Measurements from ENCODE around the gene SNAP29. TPM values are rescaled to one million over a fixed set of nuclear protein-coding genes. Genes with fewer than 3 reads are reported as not detected.
"Not testable (repeated sequence)": the region's sequence is repeated elsewhere in the genome, so short reads cannot be mapped to it uniquely, and the experiment has no call there.

Gene SNAP29
- total RNA-seq, 6 donors from 2014 or later, result 10.2 to 28.3 (median 19.8) TPM

- peaks cover 3 to 10% (median 5%) of the 10 kb centered on the region in 4 donors for H3K4me1 ChIP-seq
- no peak for ATAC-seq (ENCODE audit: low FRiP score in 2 of 2)
- H3K27me3 ChIP-seq, result no peaks in the 10 kb centered on the region
- TF ChIP-seq EP300 (IDR thresholded peaks at IDR 0.05) (no peak), POLR2A (IDR thresholded peaks at IDR 0.05) (no peak), POLR2AphosphoS5 (IDR thresholded peaks at IDR 0.05) (no peak), CTCF (IDR thresholded peaks at IDR 0.05) (no peak)
- H3K27ac ChIP-seq, result no peak overlapping the region
- WGBS, 2 donors, result 78 to 79% methylated on average over 7 of the region's 7 CpGs
- no peak for DNase-seq
- H3K4me3 ChIP-seq, result no peak overlapping the region
- no peaks in the 10 kb centered on the region for H3K36me3 ChIP-seq
- no peaks in the 10 kb centered on the region for H3K9me3 ChIP-seq
Observed at GRCh38 chr22:20899827-20900423, 41.1 kb downstream of the SNAP29 start.

GRCh38 chr22:20901093-20902033, 42.6 kb downstream of the SNAP29 start:
- 94 to 95% methylated on average over 16 to 18 of the region's 18 CpGs for WGBS, 2 donors
- H3K4me1 ChIP-seq, result peaks cover 3 to 15% (median 10%) of the 10 kb centered on the region in 4 donors
- H3K27ac ChIP-seq; H3K9me3 ChIP-seq; H3K36me3 ChIP-seq; H3K4me3 ChIP-seq; DNase-seq; ATAC-seq (ENCODE audit: low FRiP score in 2 of 2); H3K27me3 ChIP-seq: not testable (repeated sequence)

- no peaks in the 10 kb centered on the region for H3K27me3 ChIP-seq
- ATAC-seq (ENCODE audit: low FRiP score in 2 of 2), result no peak
- H3K36me3 ChIP-seq, result no peaks in the 10 kb centered on the region
- no peak overlapping the region for H3K4me3 ChIP-seq
- DNase-seq, result no peak
- H3K4me1 ChIP-seq, result peaks cover 3 to 15% (median 10%) of the 10 kb centered on the region in 4 donors
- 97 to 100% methylated on average over 2 of the region's 2 CpGs for WGBS, 2 donors
- no peak overlapping the region for H3K27ac ChIP-seq
- H3K9me3 ChIP-seq, result no peaks in the 10 kb centered on the region
- no peak for TF ChIP-seq POLR2A (IDR thresholded peaks at IDR 0.05)
Observed at GRCh38 chr22:20903093-20903492, 44.3 kb downstream of the SNAP29 start.

- TF ChIP-seq POLR2A (IDR thresholded peaks at IDR 0.05) (no peak), CTCF (IDR thresholded peaks at IDR 0.05) (no peak), POLR2AphosphoS5 (IDR thresholded peaks at IDR 0.05) (peak; percentile 62 to 88), EP300 (IDR thresholded peaks at IDR 0.05) (peak in 1 of 4 donors; percentile 76)
- Histone ChIP-seq H3K9me3 (no peaks in the 10 kb centered on the region), H3K36me3 (no peaks in the 10 kb centered on the region), H3K4me1 (peaks cover 3 to 15% (median 10%) of the 10 kb centered on the region in 4 donors), H3K27me3 (no peaks in the 10 kb centered on the region), H3K27ac (peak overlapping the region in 1 of 4 donors; percentile 12), H3K4me3 (no peak overlapping the region)
- 69 to 77% methylated on average over 7 of the region's 7 CpGs for WGBS, 2 donors
- peak; percentile 77 to 94 for ATAC-seq (ENCODE audit: low FRiP score in 2 of 2)
- DNase-seq, result peak in 1 of 2 donors; percentile 66
Observed at GRCh38 chr22:20904008-20904979, 45.5 kb downstream of the SNAP29 start.

- H3K36me3 ChIP-seq, result no peaks in the 10 kb centered on the region
- no peaks in the 10 kb centered on the region for H3K27me3 ChIP-seq
- no peak for ATAC-seq (ENCODE audit: low FRiP score in 2 of 2)
- H3K4me3 ChIP-seq, result no peak overlapping the region
- no peak for DNase-seq
- peaks cover 3 to 15% (median 10%) of the 10 kb centered on the region in 4 donors for H3K4me1 ChIP-seq
- 65 to 86% methylated on average over 3 of the region's 3 CpGs for WGBS, 2 donors
- H3K27ac ChIP-seq, result no peak overlapping the region
- H3K9me3 ChIP-seq, result no peaks in the 10 kb centered on the region
- TF ChIP-seq EP300 (IDR thresholded peaks at IDR 0.05), result no peak
- TF ChIP-seq CTCF (IDR thresholded peaks at IDR 0.05), result no peak
- no peak for TF ChIP-seq POLR2AphosphoS5 (IDR thresholded peaks at IDR 0.05)
- no peak for TF ChIP-seq POLR2A (IDR thresholded peaks at IDR 0.05)
Observed at GRCh38 chr22:20904980-20905355, 46.2 kb downstream of the SNAP29 start.
